Esophagus squamous epithelium (tissue), 4 donors: Measurements from ENCODE around the gene C2orf92.

ENCODE experiments used
- CTCF ChIP-seq, 6 experiments: fragments of 450-650 bp in 4 of 6; fragments of 200-600 bp in 2 of 6; sonication (generic) in 2 of 6; IDR thresholded peaks; one replicate each; pipeline ENCODE4 v1.5.1; 2016 to 2019; ENCODE audit warnings: antibody characterized with exemption in 6 of 6, mild to moderate bottlenecking in 4 of 6, moderate library complexity in 4 of 6
- POLR2A ChIP-seq, 4 donors: fragments of 450-650 bp; IDR thresholded peaks; one replicate each; pipeline ENCODE4 v1.6.1; 2017; ENCODE audit warnings: antibody characterized with exemption in 4 of 4, mild to moderate bottlenecking in 4 of 4, moderate library complexity in 3 of 4

GRCh38 chr2:97698530-97698929 is 29.0 kb downstream of the C2orf92 start:
- TF ChIP-seq CTCF (IDR thresholded peaks at IDR 0.05) (no peak), POLR2A (IDR thresholded peaks at IDR 0.05) (no peak)
